H1 (cell line): ENCODE measurements around the gene PPP1R1B. TPM values are rescaled to one million over a fixed set of nuclear protein-coding genes. Genes with fewer than 3 reads are reported as not detected.

Experiments
- EZH2 ChIP-seq: fragments of 200-600 bp; sonication (generic); IDR thresholded peaks from 2 replicates; pipeline ENCODE4 v1.7.1; 2012; ENCODE audit warnings: low read depth, mild to moderate bottlenecking, moderate library complexity, low read length, inconsistent platforms; ENCODE audit not compliant: severe bottlenecking
- KDM4A ChIP-seq: IDR thresholded peaks from one replicate; pipeline ENCODE4 v1.7.1; 2012; ENCODE audit warnings: low read depth, mild to moderate bottlenecking, moderate library complexity, low read length, inconsistent platforms; ENCODE audit not compliant: severe bottlenecking
- SAP30 ChIP-seq: fragments of 300-600 bp; sonication (generic); IDR thresholded peaks from 2 replicates; pipeline ENCODE4 v1.7.1; 2012; ENCODE audit warnings: low read length, moderate library complexity, mild to moderate bottlenecking, inconsistent platforms; ENCODE audit not compliant: insufficient read depth, insufficient replicate concordance
- polyA plus RNA-seq, 7 experiments: library from polyadenylated mRNA; depleted of rRNA in 3 of 7; stranded (reverse) in 5 of 7; unstranded in 2 of 7; fragments of >200 nt in 5 of 7; fragments of 200-250 nt in 2 of 7; gene quantifications; 1 replicate in 5 of 7; 2 replicates in 1 of 7; 4 replicates in 1 of 7; pipeline versions ENCODE4 v1.2.1 to v1.2.3, GENCODE V29; 2011 to 2013; ENCODE audit warnings: missing spikeins in 2 of 7, mixed read lengths in 2 of 7
- total RNA-seq: library from RNA; stranded (reverse); fragmentation: NEBNext Ultra II Directional; extraction: Animal tissue kit (Norgen Biotek cat#: 25700); gene quantifications from 2 replicates; pipeline ENCODE4 v1.2.1, GENCODE V29; 2021
- TF ChIP-seq, protein P1 (sequence below): IDR thresholded peaks from 2 replicates; pipeline ENCODE4 v1.6.1; 2012; ENCODE audit warnings: inconsistent platforms

Gene PPP1R1B
- total and polyA plus RNA-seq, 2 of the 8 experiments (the other 6 are each of a cell fraction or from before 2014, with no cell fraction given), result 10.7 to 22.3 TPM

DNA sequence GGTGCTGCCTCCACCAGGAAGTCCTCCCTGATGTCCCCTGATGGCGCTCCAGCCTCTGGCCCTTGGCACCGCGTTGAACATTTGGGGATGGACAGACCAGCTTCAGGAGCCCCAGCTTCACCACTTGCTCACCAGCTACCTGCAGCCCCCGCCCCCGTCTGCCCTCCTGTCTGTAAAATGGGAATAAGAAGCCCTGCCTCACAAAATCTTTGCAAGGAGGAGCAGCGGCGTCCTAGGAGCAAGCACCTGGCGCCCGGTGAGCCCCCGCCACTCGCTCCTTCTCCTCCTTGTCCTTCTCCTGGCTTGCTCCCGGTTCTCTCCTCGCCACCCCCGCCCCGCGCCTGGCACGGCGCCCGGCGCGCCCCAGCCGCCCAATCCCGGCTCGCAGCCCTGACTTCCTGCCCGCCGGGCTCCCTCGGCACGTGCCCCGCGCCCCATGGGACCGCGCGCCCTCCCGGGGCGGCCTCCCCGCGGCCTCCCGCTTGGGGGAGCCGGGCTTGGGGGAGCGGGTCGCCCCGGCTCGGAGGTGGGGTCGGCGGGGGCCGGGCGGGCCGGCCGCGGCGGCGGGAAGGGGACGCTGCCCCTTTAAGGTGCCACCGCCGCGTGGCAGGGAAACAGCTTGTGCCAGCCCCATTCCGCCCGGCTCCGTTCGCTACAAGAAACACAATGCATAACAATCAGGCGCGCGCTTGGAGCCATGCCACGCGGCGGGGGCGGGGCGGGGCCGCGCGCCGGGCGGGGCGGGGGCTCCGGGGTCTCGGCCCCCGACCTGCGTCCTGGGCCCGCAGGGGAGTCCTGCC lies 9.1 kb upstream of the PPP1R1B start (continued):
- TF ChIP-seq SAP30 (no peak), KDM4A (peak; percentile 40), EZH2 (peak; percentile 12)
- TF ChIP-seq, protein P1, sequence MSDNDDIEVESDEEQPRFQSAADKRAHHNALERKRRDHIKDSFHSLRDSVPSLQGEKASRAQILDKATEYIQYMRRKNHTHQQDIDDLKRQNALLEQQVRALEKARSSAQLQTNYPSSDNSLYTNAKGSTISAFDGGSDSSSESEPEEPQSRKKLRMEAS, result peak; percentile 76
